Large intestine (tissue), 3 donors: ENCODE results near the gene HDLBP. TPM values are rescaled to one million over a fixed set of nuclear protein-coding genes. Genes with fewer than 3 reads are reported as not detected.
A peak's percentile ranks its signal among the peaks of the same experiment; 100 is the strongest.
"Not testable (repeated sequence)": the region's sequence is repeated elsewhere in the genome, so short reads cannot be mapped to it uniquely, and the experiment has no call there.

Source experiments
- DNase-seq, 2 donors: peaks; one replicate each; pipeline versions ENCODE4 v3.0.0 to v3.0.0-alpha.2; 2013
- H3K27ac ChIP-seq: one replicate; pipeline ENCODE4 v1.5.1; 2013; ENCODE audit warnings: low read length
- H3K27me3 ChIP-seq: 2 replicates; pipeline ENCODE4 v1.6.1; 2013; ENCODE audit warnings: low read length; ENCODE audit not compliant: control insufficient read depth, insufficient read depth
- H3K36me3 ChIP-seq: 2 replicates; pipeline ENCODE4 v1.6.1; 2013; ENCODE audit warnings: low read length; ENCODE audit not compliant: control insufficient read depth, insufficient read depth
- H3K4me1 ChIP-seq: one replicate; pipeline ENCODE4 v1.6.1; 2013; ENCODE audit warnings: low read length; ENCODE audit not compliant: control insufficient read depth, insufficient read depth
- H3K4me3 ChIP-seq: one replicate; pipeline ENCODE4 v1.5.1; 2013; ENCODE audit warnings: low read length
- H3K9me3 ChIP-seq: one replicate; pipeline ENCODE4 v1.6.1; 2013; ENCODE audit warnings: mild to moderate bottlenecking, low read depth, low read length, moderate library complexity; ENCODE audit not compliant: control insufficient read depth
- WGBS: methylation state at CpG from one replicate; pipeline ENCODE4 v1.1.5; 2013; ENCODE audit warnings: low lambda C conversion rate; ENCODE audit not compliant: insufficient coverage; 5-methylcytosine and 5-hydroxymethylcytosine counted together
- polyA plus RNA-seq: library from polyadenylated mRNA; unstranded; fragments of 120-200 nt; gene quantifications from one replicate; pipeline ENCODE4 v1.2.1, GENCODE V29; 2013

HDLBP gene
- polyA plus RNA-seq, 1 donor = 390 TPM

DNA sequence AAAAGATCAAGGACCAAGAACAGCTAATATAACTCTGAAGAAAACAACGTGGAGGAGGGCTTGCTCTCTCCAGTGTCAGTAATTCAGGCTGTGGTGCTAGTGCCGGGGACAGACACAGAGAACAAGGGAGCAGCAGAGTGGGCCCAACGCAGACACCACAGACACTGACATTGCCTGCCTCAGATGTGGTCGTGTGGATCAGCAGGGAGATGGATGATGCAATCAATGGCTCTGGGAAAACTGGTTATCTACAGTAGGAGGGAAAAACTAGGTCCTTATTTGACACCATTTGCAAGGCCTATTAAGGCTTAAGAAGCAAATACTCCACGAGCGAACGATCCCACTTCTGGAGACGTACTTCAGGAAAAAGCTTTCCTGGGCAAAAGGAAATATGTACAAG, 36.1 kb downstream of the HDLBP start:
- Histone ChIP-seq H3K36me3 (no peaks in the 10 kb centered on the region), H3K4me1 (no peaks in the 10 kb centered on the region), H3K4me3 (no peak overlapping the region), H3K27me3 (no peaks in the 10 kb centered on the region), H3K9me3 (no peaks in the 10 kb centered on the region), H3K27ac (no peak overlapping the region)
- no CpG with 5 or more reads among the region's 8 CpGs for WGBS
- DNase-seq = no peak

DNA sequence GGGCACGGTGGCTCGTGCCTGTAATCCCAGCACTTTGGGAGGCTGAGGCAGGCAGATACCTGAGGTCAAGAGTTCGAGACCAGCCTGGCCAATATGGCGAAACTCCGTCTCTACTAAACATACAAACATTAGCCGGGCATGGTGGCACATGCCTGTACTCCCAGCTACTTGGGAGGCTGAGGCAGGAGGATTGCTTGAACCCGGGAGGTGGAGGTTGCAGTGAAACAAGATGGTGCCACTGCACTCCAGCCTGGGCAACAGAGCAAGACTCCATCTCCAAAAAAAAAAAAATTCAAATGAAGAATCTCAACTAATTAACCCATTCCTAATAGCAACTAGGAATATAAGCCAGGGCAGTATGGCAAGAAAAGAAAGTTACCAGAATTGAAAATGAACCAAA, 37.2 kb downstream of the HDLBP start:
- H3K4me3 ChIP-seq, H3K36me3 ChIP-seq, H3K27ac ChIP-seq, H3K27me3 ChIP-seq, H3K4me1 ChIP-seq, DNase-seq, H3K9me3 ChIP-seq: not testable (repeated sequence)
- WGBS = no CpG with 5 or more reads among the region's 7 CpGs

DNA sequence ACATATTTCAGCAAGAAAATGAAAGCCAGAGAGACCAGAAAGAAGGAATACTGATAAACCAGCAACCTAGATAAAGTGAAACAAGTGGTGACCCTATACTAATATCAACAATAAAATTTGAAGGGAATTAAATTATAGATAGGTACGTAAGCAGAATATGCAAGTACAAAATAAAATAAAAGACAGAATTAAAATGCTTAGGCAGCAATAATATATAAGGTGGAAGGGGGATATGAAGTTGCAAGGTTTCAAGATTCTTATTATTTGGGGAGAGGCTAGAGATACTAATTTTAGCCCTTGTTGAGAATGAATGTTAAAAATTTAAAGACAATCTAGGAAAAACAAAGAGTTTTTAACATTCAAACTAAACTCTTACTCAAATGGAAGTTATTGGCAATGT, 39.6 kb downstream of the HDLBP start:
- no peak overlapping the region for H3K4me3 ChIP-seq
- WGBS = 100% methylated on average over 1 of the region's 1 CpG
- H3K4me1 ChIP-seq = peaks cover 2% of the 10 kb centered on the region
- no peak for DNase-seq
- H3K36me3 ChIP-seq = no peaks in the 10 kb centered on the region
- no peaks in the 10 kb centered on the region for H3K9me3 ChIP-seq
- H3K27me3 ChIP-seq = no peaks in the 10 kb centered on the region
- H3K27ac ChIP-seq = no peak overlapping the region

GRCh38 chr2:241275504-241275903, 40.0 kb downstream of the HDLBP start:
- Histone ChIP-seq H3K4me3 (no peak overlapping the region), H3K36me3 (no peaks in the 10 kb centered on the region), H3K27ac (no peak overlapping the region), H3K27me3 (no peaks in the 10 kb centered on the region), H3K4me1 (peaks cover 6% of the 10 kb centered on the region), H3K9me3 (no peaks in the 10 kb centered on the region)
- no peak for DNase-seq
- no CpG with 5 or more reads among the region's 1 CpG for WGBS

- no peak for DNase-seq
- Histone ChIP-seq H3K4me1 (peaks cover 7% of the 10 kb centered on the region), H3K9me3 (no peaks in the 10 kb centered on the region), H3K36me3 (no peaks in the 10 kb centered on the region), H3K27ac (no peak overlapping the region), H3K4me3 (no peak overlapping the region), H3K27me3 (no peaks in the 10 kb centered on the region)
- WGBS = no CpG with 5 or more reads among the region's 5 CpGs
Measured at GRCh38 chr2:241274127-241274526, 41.3 kb downstream of the HDLBP start.

DNA sequence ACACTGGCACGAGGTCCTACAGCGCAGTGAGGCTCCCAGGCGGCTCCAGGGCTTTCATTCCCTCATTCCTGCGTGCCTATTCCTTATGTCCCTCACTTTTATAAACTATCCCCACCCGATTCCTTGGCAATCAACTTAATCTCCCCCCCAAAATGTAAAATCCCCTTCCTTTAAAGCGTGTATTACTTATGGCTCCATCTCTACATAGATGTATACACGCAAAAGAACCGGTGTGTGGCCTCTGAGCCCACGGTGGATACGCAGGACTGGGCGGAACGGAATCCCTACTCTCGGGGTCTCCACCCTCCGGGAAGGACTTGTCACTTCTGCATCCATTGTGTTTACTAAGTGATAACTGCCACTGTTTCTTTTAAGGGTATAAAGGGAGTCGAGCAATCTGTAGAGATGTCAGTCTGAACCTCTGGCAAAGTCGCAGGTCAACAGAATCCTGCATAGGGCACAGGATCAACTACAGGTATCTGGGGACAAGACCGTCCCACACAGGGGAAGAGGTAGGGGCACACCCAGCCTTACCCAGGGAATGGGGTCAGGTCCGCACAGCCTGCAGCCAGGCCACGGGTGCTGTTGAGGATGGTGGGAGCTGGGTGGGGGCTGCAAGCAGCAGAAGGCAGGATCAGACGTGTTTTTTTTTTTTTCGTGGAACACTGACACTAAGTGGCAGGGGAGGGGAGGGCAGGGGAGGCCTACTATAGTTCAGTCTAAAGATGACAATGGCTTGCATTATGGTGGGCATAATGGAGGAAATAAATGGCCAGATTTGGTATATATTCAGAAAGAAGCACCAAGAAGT, 42.1 kb downstream of the HDLBP start:
- H3K4me1 ChIP-seq = peaks cover 7% of the 10 kb centered on the region
- peaks cover 3% of the 10 kb centered on the region for H3K36me3 ChIP-seq
- H3K27me3 ChIP-seq = no peaks in the 10 kb centered on the region
- H3K4me3 ChIP-seq = peak overlapping the region; percentile 46
- H3K9me3 ChIP-seq = no peaks in the 10 kb centered on the region
- WGBS = 80% methylated on average over 1 of the region's 21 CpGs
- no peak for DNase-seq
- peak overlapping the region; percentile 17 for H3K27ac ChIP-seq

DNA sequence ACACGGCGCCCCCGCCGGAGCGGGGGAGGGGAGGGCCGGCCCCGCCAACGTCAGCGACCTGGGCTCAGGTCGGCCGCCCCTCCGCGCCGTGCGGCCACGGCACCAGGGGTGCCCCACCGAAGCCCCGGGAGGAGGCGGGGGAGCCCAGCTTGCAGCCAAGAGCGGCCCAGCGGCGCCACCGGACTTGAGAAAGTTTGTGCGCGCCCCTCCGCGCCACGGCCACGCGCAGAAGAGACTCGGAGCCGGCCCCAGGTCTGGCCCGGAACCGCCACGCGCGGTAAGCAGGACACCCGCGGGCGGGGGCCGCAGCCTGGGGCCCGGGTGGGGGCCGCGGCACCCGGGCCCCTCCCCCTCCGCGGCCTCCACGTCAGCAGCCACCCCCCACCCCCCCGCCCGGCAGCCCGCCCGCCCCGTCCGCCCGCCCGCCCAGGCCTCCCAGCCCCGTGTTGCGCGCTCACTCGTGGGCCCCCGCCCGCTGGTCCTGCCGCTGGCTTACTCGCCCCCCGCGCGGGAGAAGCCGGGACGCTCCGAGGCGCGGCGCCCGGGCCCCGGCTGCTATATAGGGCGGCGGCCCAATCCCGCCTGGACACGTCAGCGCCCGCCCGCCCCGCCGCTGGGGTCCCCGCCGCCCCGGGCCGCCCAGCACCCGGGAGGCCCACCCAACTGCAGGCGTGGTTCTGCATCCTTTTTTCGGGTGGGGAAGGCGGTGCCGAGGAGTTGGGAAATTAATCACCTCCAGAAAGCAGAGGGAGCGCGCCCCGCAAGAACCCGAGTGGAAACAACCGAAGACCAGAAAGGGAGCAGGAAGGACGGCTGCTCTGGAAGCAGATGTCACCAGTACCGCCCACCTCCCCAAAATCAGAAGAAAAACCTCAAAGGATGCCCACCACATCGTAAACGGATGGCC, 42.9 kb downstream of the HDLBP start:
- no CpG with 5 or more reads among the region's 102 CpGs for WGBS
- peak overlapping the region; percentile 67 for H3K4me3 ChIP-seq
- H3K9me3 ChIP-seq = no peaks in the 10 kb centered on the region
- H3K4me1 ChIP-seq = peaks cover 7% of the 10 kb centered on the region
- peaks cover 12% of the 10 kb centered on the region for H3K36me3 ChIP-seq
- no peaks in the 10 kb centered on the region for H3K27me3 ChIP-seq
- DNase-seq = peak; percentile 29 to 73
- H3K27ac ChIP-seq = peak overlapping the region; percentile 19

GRCh38 chr2:241271706-241272302, 43.7 kb downstream of the HDLBP start:
- peak; percentile 54 to 76 for DNase-seq
- peaks cover 7% of the 10 kb centered on the region for H3K4me1 ChIP-seq
- H3K36me3 ChIP-seq = peaks cover 20% of the 10 kb centered on the region
- H3K4me3 ChIP-seq = peak overlapping the region; percentile 67
- no peaks in the 10 kb centered on the region for H3K27me3 ChIP-seq
- peak overlapping the region; percentile 47 for H3K27ac ChIP-seq
- whole genome bisulfite sequencing = no CpG with 5 or more reads among the region's 37 CpGs
- H3K9me3 ChIP-seq = no peaks in the 10 kb centered on the region

DNA sequence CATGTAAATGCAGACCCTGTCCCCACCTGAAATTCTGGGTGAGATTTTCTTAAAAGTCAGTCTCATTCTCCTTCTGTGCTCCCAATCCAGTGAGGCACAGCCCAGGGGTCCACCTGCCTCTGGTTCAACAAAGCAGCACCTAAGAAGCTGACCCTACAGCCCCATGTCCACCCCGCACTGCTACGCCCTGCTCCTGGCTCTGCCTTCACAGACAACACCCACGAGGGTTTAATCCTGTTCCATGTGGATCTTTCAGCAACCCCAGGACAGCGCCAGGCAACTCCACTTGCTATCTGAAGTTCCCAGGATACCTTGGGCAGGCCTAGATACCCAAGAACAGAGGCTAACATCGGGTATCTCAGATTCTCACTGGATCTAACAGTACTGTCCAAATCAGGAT, 44.9 kb downstream of the HDLBP start:
- H3K36me3 ChIP-seq = peaks cover 32% of the 10 kb centered on the region
- no peak overlapping the region for H3K27ac ChIP-seq
- H3K4me1 ChIP-seq = peaks cover 7% of the 10 kb centered on the region
- no peak for DNase-seq
- no CpG with 5 or more reads among the region's 5 CpGs for WGBS
- H3K9me3 ChIP-seq = no peaks in the 10 kb centered on the region
- H3K4me3 ChIP-seq = no peak overlapping the region
- no peaks in the 10 kb centered on the region for H3K27me3 ChIP-seq
